CD4-positive, alpha-beta T cell treated with Interleukin-2 at 100 ng/mL for 4 hours (primary cell): ENCODE measurements around the gene LAD1.

Source experiments
- DNase-seq: peaks from one replicate; pipeline ENCODE4 v3.0.0-alpha.2; 2020; ENCODE audit warnings: low spot score

LAD1 gene

DNA sequence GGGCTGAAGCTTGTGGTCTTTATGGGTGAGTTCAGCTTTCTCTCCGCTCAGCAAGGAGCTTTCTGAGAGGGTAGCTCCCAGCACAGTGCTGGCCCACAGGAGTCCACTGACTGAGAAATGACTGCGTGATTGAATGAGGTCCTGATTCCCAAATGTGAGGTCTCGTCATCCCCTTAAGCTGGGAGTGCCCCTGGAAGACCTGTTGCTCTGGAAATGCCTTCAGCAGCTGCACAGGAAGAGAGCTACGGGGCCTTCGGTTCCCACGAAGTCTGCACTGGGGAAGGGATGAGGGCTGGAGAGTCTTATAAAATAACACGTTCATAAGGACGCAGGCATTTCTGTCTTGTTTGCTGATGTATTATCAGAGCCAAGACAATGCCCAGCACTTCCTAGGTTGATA lies 35.7 kb downstream of the LAD1 start:
- no peak for DNase-seq

DNA sequence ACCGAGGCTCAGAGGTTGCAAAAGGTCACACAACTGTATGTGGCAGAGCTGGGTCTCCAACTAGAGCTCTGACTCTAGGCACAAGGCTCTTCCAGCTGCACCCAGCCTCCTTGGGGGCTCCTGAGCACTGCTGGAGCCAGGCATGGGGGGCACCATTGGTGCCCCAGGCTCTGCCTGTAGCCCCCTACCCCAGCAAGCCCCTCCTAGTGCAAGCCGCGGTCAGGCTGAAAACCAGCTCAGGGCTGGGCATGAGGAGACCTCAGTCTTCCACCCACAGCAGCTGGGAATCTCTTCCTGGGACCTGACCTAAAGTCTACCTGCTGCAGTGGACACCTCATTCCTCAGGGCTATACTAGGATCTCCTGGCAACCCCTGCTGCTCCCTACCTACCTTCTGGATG lies 36.2 kb downstream of the LAD1 start:
- no peak for DNase-seq

DNA sequence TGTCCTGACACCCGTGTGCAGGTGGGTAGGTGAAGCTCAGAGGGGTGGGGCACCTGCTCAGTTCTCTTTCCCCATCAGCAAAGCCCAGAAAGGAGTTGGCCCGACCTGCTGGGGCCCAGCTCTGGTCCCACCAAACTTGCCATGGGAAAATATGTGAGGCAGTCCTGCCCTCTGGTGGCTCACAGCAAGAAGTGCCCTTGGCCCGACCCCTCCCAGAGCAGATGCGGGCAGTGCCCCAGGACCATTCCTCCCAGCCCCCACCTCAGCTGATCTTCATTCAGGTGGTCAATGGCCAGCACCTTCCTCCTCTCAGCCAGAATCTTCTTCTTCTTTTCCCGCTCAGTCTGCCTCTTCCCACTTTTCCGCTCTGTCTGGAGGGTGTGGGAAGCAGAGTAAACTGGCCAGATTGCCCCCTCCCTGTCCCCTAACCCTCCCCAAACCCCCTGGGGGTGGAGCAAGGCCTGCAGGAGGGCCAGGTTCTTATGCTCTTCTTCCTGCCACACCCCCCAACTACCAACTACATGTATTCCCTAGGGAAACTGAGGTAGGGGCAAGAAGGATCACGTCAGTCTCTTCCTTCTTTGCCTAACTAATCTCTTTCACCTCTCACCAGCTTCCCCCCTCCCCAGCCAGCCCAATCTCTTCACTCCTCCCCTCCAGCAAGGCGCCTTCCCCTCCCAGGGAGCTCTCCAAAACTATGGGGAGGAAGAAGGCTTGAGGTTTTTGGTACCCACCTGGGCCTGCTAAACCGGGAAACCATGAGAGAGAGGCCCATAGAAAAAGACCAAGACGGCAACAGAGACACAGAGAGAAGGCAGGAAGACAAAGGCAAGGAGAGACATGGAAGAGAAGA lies 37.2 kb downstream of the LAD1 start:
- no peak for DNase-seq

- no peak for DNase-seq
Observed at GRCh38 chr1:201360901-201361651, 38.0 kb downstream of the LAD1 start.

DNA sequence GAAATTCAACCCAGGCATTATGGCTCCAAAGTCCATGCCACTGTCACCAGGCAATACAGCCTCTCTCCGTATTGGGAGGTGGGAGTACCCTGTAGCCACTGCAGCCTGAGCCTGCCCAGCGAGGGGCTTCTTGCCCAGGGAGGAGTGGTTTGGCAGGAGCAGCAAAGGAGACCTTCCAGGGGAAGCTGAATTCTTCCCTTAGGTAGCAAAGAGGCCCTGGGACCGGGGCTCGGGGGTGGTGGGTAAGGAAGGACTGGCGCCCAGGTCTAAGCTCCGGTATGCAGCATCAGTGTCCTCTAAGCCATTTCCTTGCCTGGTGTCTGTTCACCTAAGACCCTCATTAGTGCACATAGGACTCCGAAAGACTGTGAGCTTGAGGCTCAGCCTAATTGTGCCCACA lies 38.6 kb downstream of the LAD1 start:
- DNase-seq: no peak

GRCh38 chr1:201359873-201360210 lies 39.3 kb downstream of the LAD1 start:
- DNase-seq: no peak

GRCh38 chr1:201359031-201359872 lies 39.9 kb downstream of the LAD1 start:
- DNase-seq: no peak

DNA sequence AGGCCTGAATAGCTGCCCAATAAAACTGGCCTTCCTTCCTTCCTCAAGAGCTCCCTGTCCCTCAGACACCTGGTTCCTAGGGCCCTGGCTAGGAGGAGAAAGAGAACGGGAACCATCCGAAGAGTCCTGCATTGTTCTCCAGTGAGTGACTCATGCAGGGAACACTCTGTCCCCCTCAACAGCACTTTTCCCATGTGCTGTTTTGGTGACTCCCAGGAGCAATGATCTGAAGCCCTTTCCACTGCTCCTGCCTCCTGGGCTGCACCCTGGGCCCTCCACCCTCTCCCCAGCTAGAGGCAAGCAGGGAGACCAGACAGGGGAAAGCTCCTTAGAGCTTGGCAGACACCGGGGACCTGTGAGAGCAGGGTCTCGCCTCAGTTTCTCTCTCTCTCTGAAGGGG lies 40.5 kb downstream of the LAD1 start:
- DNase-seq: no peak

GRCh38 chr1:201357636-201358348 lies 41.3 kb downstream of the LAD1 start:
- DNase-seq: no peak

DNA sequence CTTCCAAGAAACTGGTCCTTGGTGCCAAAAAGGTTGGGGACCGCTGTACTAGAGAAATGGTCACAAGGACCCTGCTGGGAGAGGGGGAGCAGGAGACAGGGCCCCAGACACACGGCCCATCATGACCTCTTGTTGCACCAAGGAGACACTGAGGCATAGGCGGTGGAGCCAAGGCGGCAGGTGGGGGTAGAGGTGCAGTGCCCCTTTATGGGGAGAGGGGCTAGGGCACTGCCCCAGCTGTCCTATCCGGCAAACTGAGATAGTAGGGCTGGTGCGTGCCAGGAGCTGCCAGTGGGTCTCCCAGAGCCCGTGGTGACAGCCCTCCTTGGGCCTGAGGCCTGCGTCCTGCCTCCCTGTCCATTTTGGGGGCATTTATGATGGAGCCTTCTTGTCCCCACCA lies 41.9 kb downstream of the LAD1 start:
- DNase-seq: no peak

DNA sequence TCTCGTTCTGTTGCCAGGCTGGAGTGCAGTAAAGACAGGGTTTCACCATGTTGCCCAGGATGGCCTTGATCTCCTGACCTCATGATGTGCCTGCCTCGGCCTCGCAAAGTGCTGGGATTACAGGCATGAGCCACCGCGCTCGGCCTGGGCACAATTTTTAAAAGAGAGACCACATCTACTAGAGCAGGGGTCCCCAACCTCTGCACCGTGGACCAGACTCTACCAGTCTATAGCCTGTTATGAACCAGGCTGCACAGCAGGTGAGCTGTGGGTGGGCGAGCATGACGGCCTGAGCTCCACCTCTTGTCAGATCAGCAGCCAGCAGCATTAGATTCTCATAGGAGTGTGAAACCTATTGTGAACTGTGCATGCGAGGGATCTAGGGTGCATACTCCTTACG lies 42.4 kb downstream of the LAD1 start:
- DNase-seq: no peak

- no peak for DNase-seq
Observed at GRCh38 chr1:201356236-201356635, 42.9 kb downstream of the LAD1 start.

DNA sequence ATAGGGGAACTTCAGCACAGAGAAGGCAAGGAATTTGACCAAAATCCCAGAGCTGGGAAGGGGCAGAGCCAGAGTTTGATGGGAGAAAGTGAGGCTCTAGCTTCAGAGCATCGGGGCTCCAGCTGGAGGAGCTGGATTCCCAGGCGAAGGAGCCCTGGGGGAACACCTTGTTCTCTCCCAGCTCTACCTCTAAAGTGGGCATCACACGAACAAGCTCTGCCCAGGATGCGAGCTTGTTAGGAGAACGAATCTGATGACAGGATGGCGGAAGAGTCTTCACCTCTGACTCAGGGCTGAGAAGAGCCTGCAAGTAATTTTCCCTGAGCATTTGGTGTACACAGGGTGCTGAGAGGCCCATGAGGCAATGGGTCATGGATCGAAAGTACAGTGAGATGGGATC lies 43.7 kb downstream of the LAD1 start:
- DNase-seq: no peak

DNA sequence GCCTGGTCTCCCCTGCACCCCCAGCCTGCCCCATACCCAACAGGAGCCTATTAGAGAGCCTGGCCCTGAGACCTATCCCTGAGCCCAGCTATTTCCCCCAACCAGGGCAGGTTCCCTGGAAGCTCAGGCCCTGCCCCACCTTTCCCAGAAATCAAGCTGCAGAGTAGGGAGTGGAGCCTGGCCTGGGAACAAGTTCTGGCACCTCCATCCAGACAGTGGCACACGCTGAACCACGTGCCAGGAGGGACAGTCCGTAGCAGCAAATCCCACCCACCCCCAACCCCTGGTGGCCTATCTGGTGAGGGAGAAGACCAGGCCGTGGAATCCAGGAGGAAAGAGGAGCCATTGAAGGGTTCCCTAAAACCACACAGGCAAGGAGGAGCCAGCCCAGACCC lies 44.2 kb downstream of the LAD1 start:
- DNase-seq: no peak

DNA sequence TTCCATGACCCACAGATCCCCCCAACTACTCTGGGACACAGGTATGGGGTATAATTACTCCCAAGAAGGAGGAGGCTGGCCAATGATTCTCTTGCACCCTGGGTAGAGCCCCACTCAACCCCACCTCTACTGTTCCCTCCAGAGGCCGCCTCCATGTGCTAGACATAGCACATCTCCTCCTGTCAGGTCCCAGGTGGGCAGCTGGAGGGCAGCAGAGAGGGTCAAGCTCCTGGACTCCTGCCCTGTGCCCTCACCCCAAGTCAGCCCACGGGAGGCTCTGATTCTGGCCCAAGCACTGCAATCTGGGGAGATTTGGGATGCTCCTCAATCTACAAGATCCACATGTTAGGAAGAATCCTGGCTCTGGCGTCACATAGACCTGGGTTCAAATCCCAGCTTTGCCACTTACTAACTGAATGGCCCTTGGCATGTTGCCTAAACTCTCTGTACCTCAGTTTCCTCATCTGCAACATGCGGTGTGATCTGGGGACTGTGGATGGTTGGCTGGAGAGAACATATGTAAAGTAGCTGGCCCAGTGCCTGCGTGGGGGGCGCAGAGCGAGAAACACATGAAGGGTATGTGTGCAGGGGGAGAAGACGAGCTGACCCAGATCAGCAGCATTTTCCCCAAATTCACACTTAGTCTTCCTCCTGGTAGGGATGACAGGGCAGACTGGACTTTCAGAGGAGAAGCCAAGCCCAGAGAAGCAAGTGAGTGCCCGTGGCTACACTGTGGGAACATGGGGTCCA lies 44.8 kb downstream of the LAD1 start:
- DNase-seq: no peak

GRCh38 chr1:201353186-201353940 lies 45.8 kb downstream of the LAD1 start:
- DNase-seq: no peak

GRCh38 chr1:201351617-201352016 lies 47.5 kb downstream of the LAD1 start:
- DNase-seq: no peak

- DNase-seq: no peak
Observed at GRCh38 chr1:201350884-201351283, 48.2 kb downstream of the LAD1 start.

DNA sequence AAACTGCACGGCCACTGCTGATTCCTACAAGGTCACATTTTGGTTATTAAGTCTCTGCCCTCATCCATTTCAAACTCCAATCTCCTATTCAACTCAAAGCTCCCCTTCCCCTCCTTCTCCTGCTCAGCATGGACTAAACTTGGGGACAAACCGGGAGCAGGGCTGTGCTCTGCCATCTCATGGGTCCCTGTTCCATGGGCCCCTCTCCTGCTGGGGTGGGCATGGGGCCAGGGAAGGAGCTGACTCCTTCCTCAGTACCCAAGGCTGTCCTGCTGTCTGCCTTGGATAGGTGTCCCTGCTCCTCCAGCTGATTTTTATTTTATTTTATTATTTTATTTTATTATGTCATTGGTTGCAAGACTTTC lies 48.8 kb downstream of the LAD1 start:
- no peak for DNase-seq

GRCh38 chr1:201349092-201349491 lies 50.0 kb downstream of the LAD1 start:
- no peak for DNase-seq

- no peak for DNase-seq
Observed at GRCh38 chr1:201348211-201348566, 50.9 kb downstream of the LAD1 start.
